OCI-M2 (cell line): Measurements from ENCODE around the gene STAU1.
A peak's percentile ranks its signal among the peaks of the same experiment; 100 is the strongest.
"Not testable (repeated sequence)": the region's sequence is repeated elsewhere in the genome, so short reads cannot be mapped to it uniquely, and the experiment has no call there.

Source experiments
- DNase-seq: peaks from one replicate; lab custom pipeline; 2025; ENCODE audit not compliant: unreplicated experiment; lab: John Stamatoyannopoulos, UW

Gene STAU1

GRCh38 chr20:49166534-49167449, 21.3 kb downstream of the STAU1 start:
- no peak for DNase-seq

GRCh38 chr20:49165611-49166010, 22.5 kb downstream of the STAU1 start:
- DNase-seq = no peak

GRCh38 chr20:49163696-49164095, 24.4 kb downstream of the STAU1 start:
- DNase-seq = no peak

- DNase-seq = no peak
Measured at GRCh38 chr20:49161428-49162152, 26.5 kb downstream of the STAU1 start.

- DNase-seq = no peak
Measured at GRCh38 chr20:49160057-49160929, 27.8 kb downstream of the STAU1 start.

GRCh38 chr20:49157146-49157545, 31.0 kb downstream of the STAU1 start:
- DNase-seq = no peak

GRCh38 chr20:49156481-49156880, 31.7 kb downstream of the STAU1 start:
- no peak for DNase-seq

- no peak for DNase-seq
Measured at GRCh38 chr20:49151436-49151835, 36.7 kb downstream of the STAU1 start.

GRCh38 chr20:49149281-49150045, 38.7 kb downstream of the STAU1 start:
- no peak for DNase-seq

GRCh38 chr20:49148601-49149000, 39.5 kb downstream of the STAU1 start:
- DNase-seq = no peak

GRCh38 chr20:49147296-49147695, 40.8 kb downstream of the STAU1 start:
- DNase-seq = no peak

- no peak for DNase-seq
Measured at GRCh38 chr20:49146442-49147225, 41.5 kb downstream of the STAU1 start.

GRCh38 chr20:49140834-49141233, 47.3 kb downstream of the STAU1 start:
- DNase-seq = no peak

- DNase-seq = no peak
Measured at GRCh38 chr20:49140411-49140810, 47.7 kb downstream of the STAU1 start.

GRCh38 chr20:49138431-49138830, 49.7 kb downstream of the STAU1 start:
- no peak for DNase-seq

GRCh38 chr20:49136817-49137571, 51.1 kb downstream of the STAU1 start:
- DNase-seq = no peak

- not testable (repeated sequence) for DNase-seq
Measured at GRCh38 chr20:49134797-49135196, 53.3 kb downstream of the STAU1 start.

GRCh38 chr20:49133571-49133970, 54.6 kb downstream of the STAU1 start:
- no peak for DNase-seq

GRCh38 chr20:49132995-49133478, 55.1 kb downstream of the STAU1 start:
- peak; percentile 40 for DNase-seq
